ENCODE measurements around the gene DIP2C. TPM values are rescaled to one million over a fixed set of nuclear protein-coding genes. Genes with fewer than 3 reads are reported as not detected.

DIP2C gene, protein sequence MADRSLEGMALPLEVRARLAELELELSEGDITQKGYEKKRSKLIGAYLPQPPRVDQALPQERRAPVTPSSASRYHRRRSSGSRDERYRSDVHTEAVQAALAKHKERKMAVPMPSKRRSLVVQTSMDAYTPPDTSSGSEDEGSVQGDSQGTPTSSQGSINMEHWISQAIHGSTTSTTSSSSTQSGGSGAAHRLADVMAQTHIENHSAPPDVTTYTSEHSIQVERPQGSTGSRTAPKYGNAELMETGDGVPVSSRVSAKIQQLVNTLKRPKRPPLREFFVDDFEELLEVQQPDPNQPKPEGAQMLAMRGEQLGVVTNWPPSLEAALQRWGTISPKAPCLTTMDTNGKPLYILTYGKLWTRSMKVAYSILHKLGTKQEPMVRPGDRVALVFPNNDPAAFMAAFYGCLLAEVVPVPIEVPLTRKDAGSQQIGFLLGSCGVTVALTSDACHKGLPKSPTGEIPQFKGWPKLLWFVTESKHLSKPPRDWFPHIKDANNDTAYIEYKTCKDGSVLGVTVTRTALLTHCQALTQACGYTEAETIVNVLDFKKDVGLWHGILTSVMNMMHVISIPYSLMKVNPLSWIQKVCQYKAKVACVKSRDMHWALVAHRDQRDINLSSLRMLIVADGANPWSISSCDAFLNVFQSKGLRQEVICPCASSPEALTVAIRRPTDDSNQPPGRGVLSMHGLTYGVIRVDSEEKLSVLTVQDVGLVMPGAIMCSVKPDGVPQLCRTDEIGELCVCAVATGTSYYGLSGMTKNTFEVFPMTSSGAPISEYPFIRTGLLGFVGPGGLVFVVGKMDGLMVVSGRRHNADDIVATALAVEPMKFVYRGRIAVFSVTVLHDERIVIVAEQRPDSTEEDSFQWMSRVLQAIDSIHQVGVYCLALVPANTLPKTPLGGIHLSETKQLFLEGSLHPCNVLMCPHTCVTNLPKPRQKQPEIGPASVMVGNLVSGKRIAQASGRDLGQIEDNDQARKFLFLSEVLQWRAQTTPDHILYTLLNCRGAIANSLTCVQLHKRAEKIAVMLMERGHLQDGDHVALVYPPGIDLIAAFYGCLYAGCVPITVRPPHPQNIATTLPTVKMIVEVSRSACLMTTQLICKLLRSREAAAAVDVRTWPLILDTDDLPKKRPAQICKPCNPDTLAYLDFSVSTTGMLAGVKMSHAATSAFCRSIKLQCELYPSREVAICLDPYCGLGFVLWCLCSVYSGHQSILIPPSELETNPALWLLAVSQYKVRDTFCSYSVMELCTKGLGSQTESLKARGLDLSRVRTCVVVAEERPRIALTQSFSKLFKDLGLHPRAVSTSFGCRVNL (N-terminal part only)
- total RNA-seq (2022; extraction: Qiagen RNA extraction; ENCODE audit: low read depth) = 5.7 to 8.2 TPM (median 7.6 TPM) in 5 replicates

DNA sequence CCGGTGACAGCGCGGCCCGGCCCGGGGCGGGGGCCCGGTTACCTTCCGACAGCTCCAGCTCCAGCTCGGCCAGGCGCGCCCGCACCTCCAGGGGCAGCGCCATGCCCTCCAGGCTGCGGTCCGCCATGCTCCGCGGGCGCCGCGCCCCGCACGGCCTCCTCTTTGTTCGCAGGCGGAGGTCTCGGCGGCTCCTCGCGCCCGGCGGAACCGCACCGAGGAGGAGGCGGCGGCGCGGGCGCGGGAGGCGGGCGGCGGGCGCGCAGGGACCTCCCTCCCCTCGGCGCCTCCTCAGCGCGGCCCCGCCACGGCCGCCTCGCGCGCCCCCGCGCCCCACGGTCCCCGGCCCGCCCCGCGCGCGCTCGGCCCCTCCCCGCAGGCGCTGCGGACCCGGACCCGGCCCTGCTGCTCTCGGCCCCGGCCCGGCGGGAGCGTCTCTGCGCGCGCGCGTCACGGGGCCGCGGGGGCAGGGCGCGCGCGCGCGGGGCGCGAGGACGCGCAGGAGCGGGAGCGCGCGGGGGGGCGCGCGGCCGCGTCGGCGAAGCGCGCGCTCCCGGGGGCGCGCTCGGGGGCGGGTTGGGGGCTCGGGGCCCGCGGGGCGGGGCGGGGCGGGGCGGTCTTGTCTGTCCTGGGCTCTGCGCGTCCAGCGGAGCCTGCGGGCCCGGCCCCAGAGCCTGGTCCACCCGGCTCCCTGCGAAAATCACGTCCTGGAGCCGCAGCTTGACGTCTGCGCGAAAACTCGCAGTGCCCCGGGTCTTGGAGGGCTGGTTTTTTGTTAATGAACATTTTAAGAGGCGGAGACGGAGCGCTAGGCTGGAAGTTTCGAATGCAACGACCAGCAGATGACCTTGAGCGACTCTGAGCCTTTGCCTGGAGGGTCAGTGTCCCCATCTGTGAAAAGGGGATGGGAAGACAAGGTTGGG lies at the start of gene DIP2C:
Gene DIP2C (minus strand): TSS at position 217 of the 920 bp plus-strand sequence. CDS start 90 bp downstream, at position 127.

Other genes with a start within 250 kb of the DIP2C start
- 31.3 to 41.8 TPM (median 34.5 TPM) in 5 replicates for gene LARP4B, start 242.0 kb upstream of the DIP2C start, total RNA-seq (2022; extraction: Qiagen RNA extraction; ENCODE audit: low read depth)